NCI-H526 treated with DMSO at 0.1 percent for 48 hours (cell line): Measurements from ENCODE around the gene PTTG1.

Source experiments
- DNase-seq: peaks from one replicate; lab custom pipeline; 2025; lab: John Stamatoyannopoulos, UW

Gene PTTG1

DNA sequence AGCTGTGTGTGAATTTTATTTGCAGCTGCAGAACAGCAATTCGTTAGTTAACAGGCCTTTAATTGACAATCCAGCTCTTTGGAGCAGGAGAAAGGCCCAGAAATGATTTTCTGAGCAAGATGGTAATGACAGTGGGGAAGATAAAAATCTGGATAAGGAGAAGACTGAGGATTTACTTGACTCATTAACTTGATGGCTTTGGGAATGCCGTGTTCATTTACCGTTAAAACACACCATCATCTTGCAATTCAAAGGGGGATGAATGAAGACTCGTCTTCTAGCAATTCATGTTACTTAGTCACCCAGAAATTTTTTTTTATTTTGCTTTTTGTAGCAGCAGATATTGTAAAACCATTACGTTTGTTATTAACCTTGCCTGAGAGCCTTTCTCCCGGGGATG lies 52.0 kb downstream of the PTTG1 start:
- DNase-seq: no peak

DNA sequence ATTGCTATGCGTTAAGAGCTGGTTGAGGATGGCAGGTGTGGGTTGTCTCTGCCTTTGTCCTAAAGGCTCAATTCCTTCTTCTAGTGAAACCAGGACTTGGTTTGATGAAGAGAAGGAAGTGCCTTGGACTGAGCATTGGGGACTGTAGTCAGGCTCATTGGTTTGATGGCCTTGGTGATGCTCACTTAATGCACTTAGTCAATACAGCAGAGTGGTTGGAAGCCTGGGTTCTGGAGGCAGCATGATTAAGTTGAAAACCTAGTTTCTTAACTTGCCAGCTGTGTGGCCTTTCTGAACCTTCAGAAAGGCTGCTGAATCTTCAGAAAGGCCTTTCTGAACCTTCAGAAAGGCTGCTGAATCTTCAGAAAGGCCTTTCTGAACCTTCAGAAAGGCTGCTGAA lies 52.4 kb downstream of the PTTG1 start:
- DNase-seq: no peak

DNA sequence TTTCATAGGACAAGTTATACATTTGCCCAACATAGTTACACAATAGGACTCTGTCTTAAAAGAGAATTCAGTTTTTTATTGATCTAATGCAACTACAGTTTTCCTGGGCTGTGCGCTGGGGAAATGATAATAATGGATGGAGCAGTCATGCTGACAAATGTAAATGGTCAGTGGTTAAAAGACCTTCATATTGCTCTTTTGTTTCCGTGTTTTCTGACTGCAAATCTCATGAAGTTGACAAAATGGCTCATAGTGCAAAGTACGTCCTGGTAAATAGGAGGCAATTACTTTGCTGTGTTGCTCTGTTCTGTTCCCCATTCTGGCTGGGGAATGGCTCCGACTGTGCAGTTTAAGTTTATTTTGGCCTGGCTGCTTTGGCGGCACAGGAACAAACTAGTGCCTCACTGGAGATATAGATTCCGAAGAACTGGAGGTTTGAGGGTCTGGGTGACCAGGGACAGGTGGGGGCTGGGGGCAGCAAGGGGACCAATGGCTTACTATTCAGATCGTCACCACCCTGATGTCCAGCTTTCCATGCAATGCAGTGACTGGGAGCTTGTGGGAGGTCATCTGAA lies 54.3 kb downstream of the PTTG1 start:
- DNase-seq: no peak

DNA sequence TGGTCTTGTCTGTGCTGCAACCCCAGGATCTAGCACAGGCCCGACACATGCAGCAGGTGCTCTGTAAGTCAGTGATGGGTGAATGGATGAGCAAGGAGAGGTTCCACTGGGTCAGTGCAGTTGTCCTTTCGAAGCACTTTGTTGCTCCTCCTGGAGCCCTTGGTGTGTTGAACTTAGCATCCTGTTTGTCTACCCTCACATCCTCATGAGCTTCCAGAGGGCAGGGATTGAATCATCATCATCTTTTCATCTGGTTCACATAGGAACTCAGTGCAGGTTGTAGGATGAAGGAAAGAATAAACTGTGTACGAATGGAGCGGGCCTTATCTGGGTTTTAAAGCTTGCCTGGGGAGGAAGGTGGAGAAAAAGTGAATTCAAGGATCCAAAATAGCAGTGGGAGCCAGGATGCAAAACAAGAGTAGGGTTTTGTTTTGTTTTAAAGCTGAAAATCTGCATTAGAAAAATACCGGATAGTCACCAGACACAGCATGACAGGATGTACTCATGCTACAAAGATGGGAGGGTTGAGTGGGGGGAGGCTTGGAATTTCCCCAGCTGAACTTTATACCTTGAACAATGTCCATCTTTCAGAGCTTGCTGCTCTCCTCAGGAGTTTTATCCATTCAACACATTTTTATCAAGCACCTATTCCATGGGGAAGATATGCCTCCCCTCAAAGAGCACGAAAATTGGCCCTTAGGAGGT lies 55.8 kb downstream of the PTTG1 start:
- DNase-seq: no peak

DNA sequence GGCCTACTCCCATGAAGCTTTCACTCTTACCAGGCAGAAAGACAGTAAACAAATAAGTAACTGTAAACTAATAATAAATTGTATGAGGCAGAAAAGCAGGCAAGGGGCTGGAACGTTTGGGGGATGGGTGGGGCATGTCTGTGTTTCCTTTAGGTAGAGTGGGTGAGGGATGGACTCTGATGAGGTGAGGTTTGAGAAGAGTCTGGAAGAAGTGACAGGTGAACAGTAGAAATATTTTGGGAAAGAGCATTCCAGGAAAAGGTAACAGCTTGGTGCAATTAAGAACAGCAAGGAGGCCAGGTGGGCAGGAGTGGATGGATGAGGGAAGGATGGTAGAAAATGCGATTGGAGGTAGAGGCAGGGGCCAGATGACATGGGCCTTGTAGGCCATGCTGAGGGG lies 56.5 kb downstream of the PTTG1 start:
- no peak for DNase-seq
